HCT116 (cell line): Measurements from ENCODE around the gene BMPER. TPM values are rescaled to one million over a fixed set of nuclear protein-coding genes. Genes with fewer than 3 reads are reported as not detected.

Source experiments
- ATAC-seq: fragments of 200-7000 bp; cut with Tn5 transposase; 2 replicates; pipeline ENCODE4 v1.9.1; 2020; ENCODE audit warnings: mild to moderate bottlenecking, moderate library complexity
- BruUV-seq: library from RNA; stranded (reverse); fragments of 400-500 nt; replicated peaks from 2 replicates; lab custom pipeline; 2021; lab: Mats Ljungman, UMichigan
- CTCF ChIA-PET: fragments of 300-600 bp; sonication (Branson Sonifier 250); formaldehyde crosslinking; loops from one replicate; lab custom pipeline; 2021; ENCODE audit warnings: antibody characterized with exemption; lab: Charles Lee
- POLR2A ChIA-PET: fragments of 300-600, 350-600 bp; sonication (Branson Sonifier 250); formaldehyde crosslinking; loops from one replicate; lab custom pipeline; 2021; ENCODE audit warnings: antibody characterized with exemption; lab: Charles Lee
- RAD21 ChIA-PET, 2 experiments: fragments of 300-600 bp; sonication (Branson Sonifier 250); formaldehyde crosslinking; loops; one replicate each; lab custom pipeline; 2023; ENCODE audit warnings: low total read pairs in 2 of 2; ENCODE audit not compliant: uncharacterized antibody in 2 of 2, unreplicated experiment in 2 of 2, low non-redundant PET in 1 of 2; lab: Charles Lee
- DNase-seq: peaks from one replicate; pipeline ENCODE4 v3.0.0-alpha.2; 2010; ENCODE audit warnings: low read depth, low spot score
- H2AFZ ChIP-seq: fragments of 200-600 bp; shearing (Covaris generic), sonication (generic); 2 replicates; pipeline ENCODE4 v1.6.1; 2017; ENCODE audit warnings: low read depth, mixed run types, mixed read lengths, antibody characterized with exemption, low read length; ENCODE audit not compliant: poor library complexity, severe bottlenecking
- H3K27ac ChIP-seq: 2 replicates; pipeline ENCODE4 v1.5.1; 2012; ENCODE audit warnings: low read depth, low read length
- H3K27me3 ChIP-seq: fragments of 200-600 bp; sonication (generic); 2 replicates; pipeline ENCODE4 v1.6.1; 2016; ENCODE audit warnings: mixed run types, low read length, mixed read lengths; ENCODE audit not compliant: insufficient read depth
- H3K36me3 ChIP-seq, 2 experiments: fragments of 200-500 bp in 1 of 2; fragments of 200-600 bp in 1 of 2; sonication (Bioruptor generic) in 1 of 2; sonication (generic) in 1 of 2; 2 replicates each; pipeline versions ENCODE4 v1.5.1 to v1.6.1; 2014 to 2016; ENCODE audit warnings: low read length in 2 of 2, inconsistent platforms in 1 of 2, mixed read lengths in 1 of 2, mixed run types in 1 of 2; ENCODE audit not compliant: insufficient read depth in 2 of 2, control insufficient read depth in 1 of 2
- H3K4me1 ChIP-seq, 2 experiments: fragments of 200-600 bp in 1 of 2; sonication (generic) in 1 of 2; 2 replicates each; pipeline versions ENCODE4 v1.5.1 to v1.6.1; 2012 to 2017; ENCODE audit warnings: low read length in 2 of 2, inconsistent platforms in 1 of 2, mild to moderate bottlenecking in 1 of 2, mixed read lengths in 1 of 2, mixed run types in 1 of 2, moderate library complexity in 1 of 2; ENCODE audit not compliant: insufficient read depth in 2 of 2, control insufficient read depth in 1 of 2
- H3K4me2 ChIP-seq: fragments of 200-600 bp; sonication (generic); 2 replicates; pipeline ENCODE4 v1.6.1; 2017; ENCODE audit warnings: mixed run types, low read length, mixed read lengths
- H3K4me3 ChIP-seq, 2 experiments: fragments of 200-600 bp in 1 of 2; sonication (generic) in 1 of 2; replicated peaks in 1 of 2; 2 replicates each; pipeline ENCODE4 v1.5.1; 2011 to 2016; ENCODE audit warnings: low read length in 2 of 2, control low read depth in 1 of 2, low read depth in 1 of 2, mild to moderate bottlenecking in 1 of 2, mixed read lengths in 1 of 2, mixed run types in 1 of 2
- H3K79me2 ChIP-seq: fragments of 200-600 bp; sonication (generic); 2 replicates; pipeline ENCODE4 v1.6.1; 2017; ENCODE audit warnings: mild to moderate bottlenecking, mixed run types, low read length, moderate library complexity, mixed read lengths; ENCODE audit not compliant: insufficient read depth
- H3K9ac ChIP-seq: fragments of 200-600 bp; sonication (generic); 2 replicates; pipeline ENCODE4 v1.6.1; 2016; ENCODE audit warnings: low read length, mixed read lengths
- H3K9me2 ChIP-seq: fragments of 200-600 bp; sonication (generic), shearing (Covaris generic); 2 replicates; pipeline ENCODE4 v1.6.1; 2017; ENCODE audit warnings: mixed run types, mild to moderate bottlenecking, moderate library complexity; ENCODE audit not compliant: insufficient read depth
- H3K9me3 ChIP-seq, 2 experiments: fragments of 200-500 bp in 1 of 2; fragments of 200-600 bp in 1 of 2; sonication (Bioruptor generic) in 1 of 2; sonication (generic) in 1 of 2; 2 replicates each; pipeline ENCODE4 v1.6.1; 2014 to 2017; ENCODE audit warnings: low read length in 2 of 2, mixed read lengths in 2 of 2, inconsistent platforms in 1 of 2, low read depth in 1 of 2, mild to moderate bottlenecking in 1 of 2, mixed run types in 1 of 2, moderate library complexity in 1 of 2; ENCODE audit not compliant: control insufficient read depth in 1 of 2, insufficient read depth in 1 of 2
- H4K20me1 ChIP-seq: fragments of 200-600 bp; sonication (generic), shearing (Covaris generic); 2 replicates; pipeline ENCODE4 v1.6.1; 2017; ENCODE audit warnings: mixed run types, mild to moderate bottlenecking, moderate library complexity; ENCODE audit not compliant: insufficient read depth
- CBX3 ChIP-seq: IDR thresholded peaks from 2 replicates; pipeline ENCODE4 v1.6.1; 2012; ENCODE audit warnings: low read depth
- CEBPB ChIP-seq: IDR thresholded peaks from 2 replicates; pipeline ENCODE4 v1.6.1; 2012; ENCODE audit warnings: low read depth
- POLR2AphosphoS5 ChIP-seq: IDR thresholded peaks from 2 replicates; pipeline ENCODE4 v1.6.1; 2011; ENCODE audit warnings: mild to moderate bottlenecking, low read depth, low read length, moderate library complexity
- SIN3A ChIP-seq: IDR thresholded peaks from 2 replicates; pipeline ENCODE4 v1.6.1; 2012; ENCODE audit warnings: low read depth
- SRF ChIP-seq: IDR thresholded peaks from 2 replicates; pipeline ENCODE4 v1.6.1; 2012; ENCODE audit warnings: low read depth
- TCF7L2 ChIP-seq: IDR thresholded peaks from 2 replicates; pipeline ENCODE4 v1.7.0; 2011; ENCODE audit warnings: borderline replicate concordance, inconsistent platforms; ENCODE audit not compliant: insufficient read depth, insufficient read length; ENCODE audit errors: extremely low read depth
- YY1 ChIP-seq: IDR thresholded peaks from 2 replicates; pipeline ENCODE4 v1.6.1; 2011; ENCODE audit warnings: low read length, low read depth, moderate library complexity, mild to moderate bottlenecking; ENCODE audit not compliant: insufficient replicate concordance; ENCODE audit errors: extremely low read depth
- intact Hi-C: fragments of 100-400 bp; cut with micrococcal nuclease; formaldehyde crosslinking; loops from 2 replicates; pipeline ENCODE4 v1.10.0; 2022
- total RNA-seq: library from RNA; stranded (reverse); gene quantifications from one replicate; pipeline ENCODE4 v1.2.1, GENCODE V29; 2021; ENCODE audit not compliant: unreplicated experiment
- TF ChIP-seq, protein P1 (sequence below): IDR thresholded peaks from 2 replicates; pipeline ENCODE4 v1.6.1; 2012
- TF ChIP-seq, protein P2 (sequence below): IDR thresholded peaks from 2 replicates; pipeline ENCODE4 v1.6.1; 2012; ENCODE audit warnings: low read depth

The BMPER gene
- total RNA-seq, 1 experiment from 2014 or later: not detected

GRCh38 chr7:34048445-34048844 lies 143.1 kb downstream of the BMPER start:
- H2AFZ ChIP-seq: no peak overlapping the region
- POLR2A ChIA-PET: no interaction called here
- no peaks in the 10 kb centered on the region for H3K27me3 ChIP-seq
- H3K9ac ChIP-seq: no peak overlapping the region
- no peak overlapping the region for H3K27ac ChIP-seq
- DNase-seq (no peak), ATAC-seq (no peak)
- no peak overlapping the region for H3K4me3 ChIP-seq
- no peaks in the 10 kb centered on the region for H4K20me1 ChIP-seq
- intact Hi-C loops: no loop called here
- BruUV-seq: no TSS peak
- H3K4me1 ChIP-seq: no peaks in the 10 kb centered on the region
- H3K9me3 ChIP-seq: no peaks in the 10 kb centered on the region
- H3K4me2 ChIP-seq: no peak overlapping the region
- RAD21 ChIA-PET: no interaction called here
- H3K79me2 ChIP-seq: no peaks in the 10 kb centered on the region
- H3K36me3 ChIP-seq: no peaks in the 10 kb centered on the region
- CTCF ChIA-PET: interaction anchor here (2.1 kb wide), 1 partner anchor 40 kb away, joined by 4 read pairs; no protein-coding TSS in a partner anchor
- no peaks in the 10 kb centered on the region for H3K9me2 ChIP-seq
- TF ChIP-seq CBX3 (no peak), SRF (no peak), SIN3A (no peak), CEBPB (no peak), YY1 (no peak), TCF7L2 (no peak), POLR2AphosphoS5 (no peak)
- TF ChIP-seq, protein P1, sequence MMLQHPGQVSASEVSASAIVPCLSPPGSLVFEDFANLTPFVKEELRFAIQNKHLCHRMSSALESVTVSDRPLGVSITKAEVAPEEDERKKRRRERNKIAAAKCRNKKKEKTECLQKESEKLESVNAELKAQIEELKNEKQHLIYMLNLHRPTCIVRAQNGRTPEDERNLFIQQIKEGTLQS: no peak
- TF ChIP-seq, protein P2, sequence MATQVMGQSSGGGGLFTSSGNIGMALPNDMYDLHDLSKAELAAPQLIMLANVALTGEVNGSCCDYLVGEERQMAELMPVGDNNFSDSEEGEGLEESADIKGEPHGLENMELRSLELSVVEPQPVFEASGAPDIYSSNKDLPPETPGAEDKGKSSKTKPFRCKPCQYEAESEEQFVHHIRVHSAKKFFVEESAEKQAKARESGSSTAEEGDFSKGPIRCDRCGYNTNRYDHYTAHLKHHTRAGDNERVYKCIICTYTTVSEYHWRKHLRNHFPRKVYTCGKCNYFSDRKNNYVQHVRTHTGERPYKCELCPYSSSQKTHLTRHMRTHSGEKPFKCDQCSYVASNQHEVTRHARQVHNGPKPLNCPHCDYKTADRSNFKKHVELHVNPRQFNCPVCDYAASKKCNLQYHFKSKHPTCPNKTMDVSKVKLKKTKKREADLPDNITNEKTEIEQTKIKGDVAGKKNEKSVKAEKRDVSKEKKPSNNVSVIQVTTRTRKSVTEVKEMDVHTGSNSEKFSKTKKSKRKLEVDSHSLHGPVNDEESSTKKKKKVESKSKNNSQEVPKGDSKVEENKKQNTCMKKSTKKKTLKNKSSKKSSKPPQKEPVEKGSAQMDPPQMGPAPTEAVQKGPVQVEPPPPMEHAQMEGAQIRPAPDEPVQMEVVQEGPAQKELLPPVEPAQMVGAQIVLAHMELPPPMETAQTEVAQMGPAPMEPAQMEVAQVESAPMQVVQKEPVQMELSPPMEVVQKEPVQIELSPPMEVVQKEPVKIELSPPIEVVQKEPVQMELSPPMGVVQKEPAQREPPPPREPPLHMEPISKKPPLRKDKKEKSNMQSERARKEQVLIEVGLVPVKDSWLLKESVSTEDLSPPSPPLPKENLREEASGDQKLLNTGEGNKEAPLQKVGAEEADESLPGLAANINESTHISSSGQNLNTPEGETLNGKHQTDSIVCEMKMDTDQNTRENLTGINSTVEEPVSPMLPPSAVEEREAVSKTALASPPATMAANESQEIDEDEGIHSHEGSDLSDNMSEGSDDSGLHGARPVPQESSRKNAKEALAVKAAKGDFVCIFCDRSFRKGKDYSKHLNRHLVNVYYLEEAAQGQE: no peak
